Muscle of leg (tissue), 11 donors: ENCODE measurements around the gene KCNJ9. TPM values are rescaled to one million over a fixed set of nuclear protein-coding genes. Genes with fewer than 3 reads are reported as not detected.

Experiments used
- DNase-seq: peaks from one replicate; pipeline ENCODE4 v3.0.0; 2013
- H3K27ac ChIP-seq: one replicate; pipeline ENCODE4 v1.5.1; 2013; ENCODE audit warnings: mild to moderate bottlenecking, low read length, control low read depth
- H3K27me3 ChIP-seq: one replicate; pipeline ENCODE4 v1.6.1; 2013; ENCODE audit warnings: low read length; ENCODE audit not compliant: control insufficient read depth, insufficient read depth
- H3K36me3 ChIP-seq: one replicate; pipeline ENCODE4 v1.6.1; 2013; ENCODE audit warnings: low read length; ENCODE audit not compliant: control insufficient read depth, insufficient read depth
- H3K4me1 ChIP-seq: one replicate; pipeline ENCODE4 v1.6.1; 2013; ENCODE audit warnings: low read length; ENCODE audit not compliant: control insufficient read depth, insufficient read depth
- H3K4me3 ChIP-seq: one replicate; pipeline ENCODE4 v1.5.1; 2013; ENCODE audit warnings: low read length, control low read depth
- H3K9me3 ChIP-seq: replicated peaks from 2 replicates; pipeline ENCODE4 v1.6.1; 2013; ENCODE audit warnings: low read depth, low read length; ENCODE audit not compliant: control insufficient read depth
- WGBS: methylation state at CpG from one replicate; pipeline ENCODE4 v1.1.5; 2013; ENCODE audit warnings: missing lambda C conversion rate; ENCODE audit not compliant: insufficient coverage; 5-methylcytosine and 5-hydroxymethylcytosine counted together
- polyA plus RNA-seq, 8 donors: library from polyadenylated mRNA; unstranded; fragments of 120-200 nt; gene quantifications; one replicate each; pipeline versions ENCODE4 v1.2.1 to v1.2.3, GENCODE V29; 2013; ENCODE audit warnings: inconsistent platforms in 1 of 8, low replicate concordance in 1 of 8; ENCODE audit not compliant: insufficient read length in 8 of 8, insufficient read depth in 1 of 8
- total RNA-seq: library from RNA; stranded (reverse); fragments of 120-200 nt; gene quantifications from one replicate; pipeline ENCODE4 v1.2.4, GENCODE V29; 2013

KCNJ9 gene
- total and polyA plus RNA-seq, 9 donors: 0.04 to 0.16 (median 0.09) TPM; not detected in 1

- H3K4me1 ChIP-seq: peaks cover 2% of the 10 kb centered on the region
- WGBS: no CpG with 5 or more reads among the region's 1 CpG
- no peaks in the 10 kb centered on the region for H3K27me3 ChIP-seq
- DNase-seq: no peak
- H3K9me3 ChIP-seq: no peaks in the 10 kb centered on the region
- H3K4me3 ChIP-seq: no peak overlapping the region
- H3K36me3 ChIP-seq: peaks cover 77% of the 10 kb centered on the region
- H3K27ac ChIP-seq: no peak overlapping the region
Observed at GRCh38 chr1:160130939-160131338, 49.6 kb downstream of the KCNJ9 start.

GRCh38 chr1:160131803-160132565 is 50.6 kb downstream of the KCNJ9 start:
- Histone ChIP-seq H3K4me3 (no peak overlapping the region), H3K9me3 (no peaks in the 10 kb centered on the region), H3K27ac (no peak overlapping the region), H3K27me3 (no peaks in the 10 kb centered on the region), H3K36me3 (peaks cover 86% of the 10 kb centered on the region), H3K4me1 (peaks cover 2% of the 10 kb centered on the region)
- DNase-seq: no peak
- 65% methylated on average over 7 of the region's 8 CpGs for WGBS

- H3K27ac ChIP-seq: no peak overlapping the region
- no peaks in the 10 kb centered on the region for H3K4me1 ChIP-seq
- WGBS: 86% methylated on average over 7 of the region's 9 CpGs
- H3K9me3 ChIP-seq: no peaks in the 10 kb centered on the region
- no peak for DNase-seq
- no peak overlapping the region for H3K4me3 ChIP-seq
- H3K27me3 ChIP-seq: no peaks in the 10 kb centered on the region
- H3K36me3 ChIP-seq: peaks cover 73% of the 10 kb centered on the region
Observed at GRCh38 chr1:160133990-160134770, 52.8 kb downstream of the KCNJ9 start.

GRCh38 chr1:160134791-160135572 is 53.6 kb downstream of the KCNJ9 start:
- H3K9me3 ChIP-seq: no peaks in the 10 kb centered on the region
- no peak overlapping the region for H3K4me3 ChIP-seq
- DNase-seq: no peak
- no peaks in the 10 kb centered on the region for H3K27me3 ChIP-seq
- H3K27ac ChIP-seq: no peak overlapping the region
- peaks cover 73% of the 10 kb centered on the region for H3K36me3 ChIP-seq
- WGBS: 84% methylated on average over 18 of the region's 20 CpGs
- no peaks in the 10 kb centered on the region for H3K4me1 ChIP-seq

- WGBS: 86% methylated on average over 20 of the region's 22 CpGs
- DNase-seq: no peak
Observed at GRCh38 chr1:160136121-160136925, 55.0 kb downstream of the KCNJ9 start.

GRCh38 chr1:160136926-160137200 is 55.5 kb downstream of the KCNJ9 start:
- Histone ChIP-seq H3K36me3 (peaks cover 72% of the 10 kb centered on the region), H3K4me3 (no peak overlapping the region), H3K4me1 (no peaks in the 10 kb centered on the region), H3K27ac (no peak overlapping the region), H3K9me3 (no peaks in the 10 kb centered on the region), H3K27me3 (no peaks in the 10 kb centered on the region)
- no peak for DNase-seq
- 91% methylated on average over 3 of the region's 5 CpGs for WGBS

More at GRCh38 chr1:160136121-160136925, 55.0 kb downstream of the KCNJ9 start:
- H3K36me3 ChIP-seq: peaks cover 71% of the 10 kb centered on the region
- H3K9me3 ChIP-seq: no peaks in the 10 kb centered on the region
- no peak overlapping the region for H3K27ac ChIP-seq
- no peaks in the 10 kb centered on the region for H3K27me3 ChIP-seq
- no peak overlapping the region for H3K4me3 ChIP-seq
- no peaks in the 10 kb centered on the region for H3K4me1 ChIP-seq

GRCh38 chr1:160137216-160137862 is 56.0 kb downstream of the KCNJ9 start:
- 89% methylated on average over 7 of the region's 8 CpGs for WGBS

GRCh38 chr1:160139840-160140239 is 58.5 kb downstream of the KCNJ9 start:
- Histone ChIP-seq H3K4me3 (no peak overlapping the region), H3K36me3 (peaks cover 53% of the 10 kb centered on the region), H3K27me3 (no peaks in the 10 kb centered on the region), H3K9me3 (no peaks in the 10 kb centered on the region), H3K27ac (no peak overlapping the region), H3K4me1 (no peaks in the 10 kb centered on the region)
- DNase-seq: no peak
- 91% methylated on average over 7 of the region's 8 CpGs for WGBS

More at GRCh38 chr1:160137216-160137862, 56.0 kb downstream of the KCNJ9 start:
- H3K4me3 ChIP-seq: no peak overlapping the region
- H3K27me3 ChIP-seq: no peaks in the 10 kb centered on the region
- no peaks in the 10 kb centered on the region for H3K4me1 ChIP-seq
- no peaks in the 10 kb centered on the region for H3K9me3 ChIP-seq
- H3K27ac ChIP-seq: no peak overlapping the region
- H3K36me3 ChIP-seq: peaks cover 70% of the 10 kb centered on the region
- no peak for DNase-seq
